HepG2 (cell line): ENCODE results near the gene B4GALT7. TPM values are rescaled to one million over a fixed set of nuclear protein-coding genes. Genes with fewer than 3 reads are reported as not detected.

Experiments used
- ERF ChIP-seq: IDR thresholded peaks from 2 replicates; pipeline ENCODE4 v1.6.1; 2018; ENCODE audit warnings: missing biosample characterization, missing genetic modification reagents
- FOXA3 ChIP-seq: IDR thresholded peaks from 2 replicates; pipeline ENCODE4 v1.6.1; 2016; ENCODE audit warnings: missing genetic modification reagents, missing compliant biosample characterization
- polyA plus RNA-seq, 8 experiments: library from polyadenylated mRNA; depleted of rRNA in 3 of 8; stranded (reverse) in 7 of 8; unstranded in 1 of 8; fragments of >200 nt; fragmentation: Illumina TruSeq in 4 of 8; extraction: Trizol in 4 of 8; gene quantifications; 2 replicates each; pipeline versions ENCODE4 v1.2.1 to v1.2.3, GENCODE V29; 2011 to 2016; ENCODE audit warnings: low read depth in 4 of 8, missing spikeins in 1 of 8, mixed read lengths in 1 of 8; ENCODE audit not compliant: insufficient read depth in 1 of 8
- total RNA-seq, 5 experiments: library from RNA; depleted of rRNA; stranded (reverse); fragments of >200 nt; fragmentation: Illumina TruSeq; extraction: Trizol; gene quantifications; 2 replicates each; pipeline ENCODE4 v1.2.3, GENCODE V29; 2016; ENCODE audit warnings: low read depth in 1 of 5
- TF ChIP-seq, protein P1 (sequence below): sonication (generic); formaldehyde crosslinking; IDR thresholded peaks from 2 replicates; pipeline ENCODE4 v1.5.0; 2020; ENCODE audit warnings: mild to moderate bottlenecking, missing genetic modification reagents
- TF ChIP-seq, protein P2 (sequence below): sonication (generic); formaldehyde crosslinking; IDR thresholded peaks from 2 replicates; pipeline ENCODE4 v1.4.0; 2020; ENCODE audit warnings: mild to moderate bottlenecking, missing genetic modification reagents
- TF ChIP-seq, protein P3 (sequence below): sonication (generic); formaldehyde crosslinking; IDR thresholded peaks from 2 replicates; pipeline ENCODE4 v1.4.0; 2020; ENCODE audit warnings: low read depth, missing genetic modification reagents
- TF ChIP-seq, protein P4 (sequence below): sonication (generic); formaldehyde crosslinking; IDR thresholded peaks from 2 replicates; pipeline ENCODE4 v1.5.0; 2020; ENCODE audit warnings: mild to moderate bottlenecking, missing genetic modification reagents, borderline replicate concordance

The B4GALT7 gene
- total and polyA plus RNA-seq, 2 of the 13 experiments (the other 11 are each of a cell fraction or from before 2014, with no cell fraction given), result 16.4 to 20.5 TPM

DNA sequence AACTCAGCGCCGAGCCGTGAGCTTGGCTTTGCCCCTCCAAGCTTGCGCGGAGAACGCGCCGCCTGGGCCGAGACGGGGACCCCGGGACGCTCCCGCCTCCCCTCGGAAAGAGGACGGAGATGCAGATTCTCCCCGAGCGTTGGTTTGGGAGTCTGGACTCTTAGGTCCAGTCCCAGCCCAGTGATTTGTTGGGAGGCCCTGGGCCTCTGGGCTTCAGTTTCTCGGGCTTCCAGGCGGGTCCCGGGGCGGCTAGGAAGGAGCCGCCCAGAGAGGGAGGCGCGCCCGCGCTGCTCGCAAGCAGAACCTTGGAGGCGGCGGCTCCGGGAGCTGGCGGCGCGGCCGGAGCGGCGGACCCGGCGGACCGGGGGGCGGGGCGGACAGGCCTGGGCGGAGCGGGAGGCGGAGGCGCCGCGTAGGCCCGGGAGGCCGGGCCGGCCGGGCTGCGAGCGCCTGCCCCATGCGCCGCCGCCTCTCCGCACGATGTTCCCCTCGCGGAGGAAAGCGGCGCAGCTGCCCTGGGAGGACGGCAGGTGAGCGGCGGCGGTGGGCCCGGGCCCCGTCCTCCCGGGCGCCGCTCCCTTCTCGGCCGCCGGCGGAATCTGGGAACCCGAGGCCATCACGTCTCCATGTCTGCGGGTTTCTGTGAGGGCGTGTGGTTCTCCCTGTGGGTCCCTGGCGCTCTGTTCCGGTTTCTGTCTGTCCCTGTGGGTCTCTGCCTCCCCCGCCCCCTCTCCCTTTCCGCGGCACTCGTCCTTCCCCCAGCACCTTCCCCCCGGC, at the start of gene B4GALT7 (continued):
- TF ChIP-seq, protein P1, sequence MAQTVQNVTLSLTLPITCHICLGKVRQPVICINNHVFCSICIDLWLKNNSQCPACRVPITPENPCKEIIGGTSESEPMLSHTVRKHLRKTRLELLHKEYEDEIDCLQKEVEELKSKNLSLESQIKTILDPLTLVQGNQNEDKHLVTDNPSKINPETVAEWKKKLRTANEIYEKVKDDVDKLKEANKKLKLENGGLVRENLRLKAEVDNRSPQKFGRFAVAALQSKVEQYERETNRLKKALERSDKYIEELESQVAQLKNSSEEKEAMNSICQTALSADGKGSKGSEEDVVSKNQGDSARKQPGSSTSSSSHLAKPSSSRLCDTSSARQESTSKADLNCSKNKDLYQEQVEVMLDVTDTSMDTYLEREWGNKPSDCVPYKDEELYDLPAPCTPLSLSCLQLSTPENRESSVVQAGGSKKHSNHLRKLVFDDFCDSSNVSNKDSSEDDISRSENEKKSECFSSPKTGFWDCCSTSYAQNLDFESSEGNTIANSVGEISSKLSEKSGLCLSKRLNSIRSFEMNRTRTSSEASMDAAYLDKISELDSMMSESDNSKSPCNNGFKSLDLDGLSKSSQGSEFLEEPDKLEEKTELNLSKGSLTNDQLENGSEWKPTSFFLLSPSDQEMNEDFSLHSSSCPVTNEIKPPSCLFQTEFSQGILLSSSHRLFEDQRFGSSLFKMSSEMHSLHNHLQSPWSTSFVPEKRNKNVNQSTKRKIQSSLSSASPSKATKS (CRISPR knock-in tag), result no peak
- TF ChIP-seq, protein P2, sequence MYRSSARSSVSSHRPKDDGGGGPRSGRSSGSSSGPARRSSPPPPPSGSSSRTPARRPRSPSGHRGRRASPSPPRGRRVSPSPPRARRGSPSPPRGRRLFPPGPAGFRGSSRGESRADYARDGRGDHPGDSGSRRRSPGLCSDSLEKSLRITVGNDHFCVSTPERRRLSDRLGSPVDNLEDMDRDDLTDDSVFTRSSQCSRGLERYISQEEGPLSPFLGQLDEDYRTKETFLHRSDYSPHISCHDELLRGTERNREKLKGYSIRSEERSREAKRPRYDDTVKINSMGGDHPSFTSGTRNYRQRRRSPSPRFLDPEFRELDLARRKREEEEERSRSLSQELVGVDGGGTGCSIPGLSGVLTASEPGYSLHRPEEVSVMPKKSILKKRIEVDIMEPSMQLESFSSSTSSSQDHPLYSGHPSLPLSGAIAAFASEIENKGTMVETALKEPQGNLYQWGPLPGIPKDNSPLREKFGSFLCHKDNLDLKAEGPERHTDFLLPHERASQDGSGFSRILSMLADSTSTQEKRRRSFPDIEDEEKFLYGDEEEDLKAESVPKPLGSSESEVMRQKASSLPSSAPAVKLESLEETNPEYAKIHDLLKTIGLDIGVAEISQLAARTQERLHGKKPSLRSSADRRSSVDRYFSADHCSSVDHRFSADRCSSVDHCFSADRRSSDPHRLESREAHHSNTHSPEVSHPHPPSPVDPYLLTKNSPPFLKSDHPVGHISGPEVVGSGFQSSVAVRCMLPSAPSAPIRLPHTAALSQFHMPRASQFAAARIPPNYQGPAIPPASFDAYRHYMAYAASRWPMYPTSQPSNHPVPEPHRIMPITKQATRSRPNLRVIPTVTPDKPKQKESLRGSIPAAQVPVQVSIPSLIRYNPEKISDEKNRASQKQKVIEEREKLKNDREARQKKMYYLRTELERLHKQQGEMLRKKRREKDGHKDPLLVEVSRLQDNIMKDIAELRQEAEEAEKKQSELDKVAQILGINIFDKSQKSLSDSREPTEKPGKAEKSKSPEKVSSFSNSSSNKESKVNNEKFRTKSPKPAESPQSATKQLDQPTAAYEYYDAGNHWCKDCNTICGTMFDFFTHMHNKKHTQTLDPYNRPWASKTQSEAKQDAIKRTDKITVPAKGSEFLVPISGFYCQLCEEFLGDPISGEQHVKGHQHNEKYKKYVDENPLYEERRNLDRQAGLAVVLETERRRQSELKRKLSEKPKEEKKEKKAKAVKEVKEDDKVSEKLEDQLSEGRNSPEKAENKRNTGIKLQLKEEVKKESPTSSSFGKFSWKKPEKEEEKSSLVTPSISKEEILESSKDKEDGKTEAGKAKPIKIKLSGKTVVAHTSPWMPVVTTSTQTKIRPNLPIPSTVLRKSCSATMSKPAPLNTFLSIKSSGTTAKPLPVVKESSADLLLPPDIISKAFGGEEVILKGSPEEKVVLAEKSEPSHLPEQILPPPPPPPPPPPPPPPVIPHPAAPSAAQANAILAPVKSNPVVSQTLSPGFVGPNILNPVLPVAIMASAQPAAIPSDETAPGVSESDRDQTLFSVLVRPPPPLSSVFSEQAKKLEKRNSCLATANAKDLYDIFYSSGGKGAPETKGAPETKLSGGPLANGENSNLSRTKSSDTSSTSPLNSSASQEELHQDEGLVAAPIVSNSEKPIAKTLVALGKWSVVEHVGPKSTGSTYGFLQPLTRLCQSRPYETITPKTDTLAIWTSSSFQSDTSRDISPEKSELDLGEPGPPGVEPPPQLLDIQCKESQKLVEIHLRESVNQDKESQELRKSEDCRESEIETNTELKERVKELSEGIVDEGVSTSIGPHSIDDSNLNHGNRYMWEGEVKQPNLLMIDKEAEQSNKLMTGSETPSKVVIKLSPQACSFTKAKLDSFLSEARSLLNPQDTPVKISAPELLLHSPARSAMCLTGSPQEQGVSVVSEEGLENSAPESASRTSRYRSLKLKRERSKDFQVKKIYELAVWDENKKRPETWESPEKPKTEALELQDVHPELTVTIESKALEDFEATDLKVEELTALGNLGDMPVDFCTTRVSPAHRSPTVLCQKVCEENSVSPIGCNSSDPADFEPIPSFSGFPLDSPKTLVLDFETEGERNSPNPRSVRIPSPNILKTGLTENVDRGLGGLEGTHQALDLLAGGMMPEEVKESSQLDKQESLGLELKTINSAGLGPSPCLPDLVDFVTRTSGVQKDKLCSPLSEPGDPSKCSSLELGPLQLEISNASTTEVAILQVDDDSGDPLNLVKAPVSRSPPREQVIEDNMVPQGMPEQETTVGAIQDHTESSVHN (CRISPR knock-in tag), result no peak
- TF ChIP-seq, protein P3, sequence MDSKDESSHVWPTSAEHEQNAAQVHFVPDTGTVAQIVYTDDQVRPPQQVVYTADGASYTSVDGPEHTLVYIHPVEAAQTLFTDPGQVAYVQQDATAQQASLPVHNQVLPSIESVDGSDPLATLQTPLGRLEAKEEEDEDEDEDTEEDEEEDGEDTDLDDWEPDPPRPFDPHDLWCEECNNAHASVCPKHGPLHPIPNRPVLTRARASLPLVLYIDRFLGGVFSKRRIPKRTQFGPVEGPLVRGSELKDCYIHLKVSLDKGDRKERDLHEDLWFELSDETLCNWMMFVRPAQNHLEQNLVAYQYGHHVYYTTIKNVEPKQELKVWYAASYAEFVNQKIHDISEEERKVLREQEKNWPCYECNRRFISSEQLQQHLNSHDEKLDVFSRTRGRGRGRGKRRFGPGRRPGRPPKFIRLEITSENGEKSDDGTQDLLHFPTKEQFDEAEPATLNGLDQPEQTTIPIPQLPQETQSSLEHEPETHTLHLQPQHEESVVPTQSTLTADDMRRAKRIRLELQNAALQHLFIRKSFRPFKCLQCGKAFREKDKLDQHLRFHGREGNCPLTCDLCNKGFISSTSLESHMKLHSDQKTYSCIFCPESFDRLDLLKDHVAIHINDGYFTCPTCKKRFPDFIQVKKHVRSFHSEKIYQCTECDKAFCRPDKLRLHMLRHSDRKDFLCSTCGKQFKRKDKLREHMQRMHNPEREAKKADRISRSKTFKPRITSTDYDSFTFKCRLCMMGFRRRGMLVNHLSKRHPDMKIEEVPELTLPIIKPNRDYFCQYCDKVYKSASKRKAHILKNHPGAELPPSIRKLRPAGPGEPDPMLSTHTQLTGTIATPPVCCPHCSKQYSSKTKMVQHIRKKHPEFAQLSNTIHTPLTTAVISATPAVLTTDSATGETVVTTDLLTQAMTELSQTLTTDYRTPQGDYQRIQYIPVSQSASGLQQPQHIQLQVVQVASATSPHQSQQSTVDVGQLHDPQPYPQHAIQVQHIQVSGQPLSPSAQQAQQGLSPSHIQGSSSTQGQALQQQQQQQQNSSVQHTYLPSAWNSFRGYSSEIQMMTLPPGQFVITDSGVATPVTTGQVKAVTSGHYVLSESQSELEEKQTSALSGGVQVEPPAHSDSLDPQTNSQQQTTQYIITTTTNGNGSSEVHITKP (CRISPR knock-in tag), result no peak
- TF ChIP-seq, protein P4, sequence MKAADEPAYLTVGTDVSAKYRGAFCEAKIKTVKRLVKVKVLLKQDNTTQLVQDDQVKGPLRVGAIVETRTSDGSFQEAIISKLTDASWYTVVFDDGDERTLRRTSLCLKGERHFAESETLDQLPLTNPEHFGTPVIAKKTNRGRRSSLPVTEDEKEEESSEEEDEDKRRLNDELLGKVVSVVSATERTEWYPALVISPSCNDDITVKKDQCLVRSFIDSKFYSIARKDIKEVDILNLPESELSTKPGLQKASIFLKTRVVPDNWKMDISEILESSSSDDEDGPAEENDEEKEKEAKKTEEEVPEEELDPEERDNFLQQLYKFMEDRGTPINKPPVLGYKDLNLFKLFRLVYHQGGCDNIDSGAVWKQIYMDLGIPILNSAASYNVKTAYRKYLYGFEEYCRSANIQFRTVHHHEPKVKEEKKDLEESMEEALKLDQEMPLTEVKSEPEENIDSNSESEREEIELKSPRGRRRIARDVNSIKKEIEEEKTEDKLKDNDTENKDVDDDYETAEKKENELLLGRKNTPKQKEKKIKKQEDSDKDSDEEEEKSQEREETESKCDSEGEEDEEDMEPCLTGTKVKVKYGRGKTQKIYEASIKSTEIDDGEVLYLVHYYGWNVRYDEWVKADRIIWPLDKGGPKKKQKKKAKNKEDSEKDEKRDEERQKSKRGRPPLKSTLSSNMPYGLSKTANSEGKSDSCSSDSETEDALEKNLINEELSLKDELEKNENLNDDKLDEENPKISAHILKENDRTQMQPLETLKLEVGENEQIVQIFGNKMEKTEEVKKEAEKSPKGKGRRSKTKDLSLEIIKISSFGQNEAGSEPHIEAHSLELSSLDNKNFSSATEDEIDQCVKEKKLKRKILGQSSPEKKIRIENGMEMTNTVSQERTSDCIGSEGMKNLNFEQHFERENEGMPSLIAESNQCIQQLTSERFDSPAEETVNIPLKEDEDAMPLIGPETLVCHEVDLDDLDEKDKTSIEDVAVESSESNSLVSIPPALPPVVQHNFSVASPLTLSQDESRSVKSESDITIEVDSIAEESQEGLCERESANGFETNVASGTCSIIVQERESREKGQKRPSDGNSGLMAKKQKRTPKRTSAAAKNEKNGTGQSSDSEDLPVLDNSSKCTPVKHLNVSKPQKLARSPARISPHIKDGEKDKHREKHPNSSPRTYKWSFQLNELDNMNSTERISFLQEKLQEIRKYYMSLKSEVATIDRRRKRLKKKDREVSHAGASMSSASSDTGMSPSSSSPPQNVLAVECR (CRISPR knock-in tag), result peak; percentile 69
- TF ChIP-seq ERF (CRISPR knock-in tag) (peak; percentile 44; the same call in 1 of the 2 replicates), FOXA3 (peak; percentile 53; the same call in 1 of the 2 replicates)
